H1 (cell line): ENCODE results near the gene CTPS2. TPM values are rescaled to one million over a fixed set of nuclear protein-coding genes. Genes with fewer than 3 reads are reported as not detected.

Experiments used
- CTCF ChIA-PET: fragments of 300-600 bp; sonication (Branson Sonifier 250); formaldehyde crosslinking; loops from one replicate; lab custom pipeline; 2021; ENCODE audit not compliant: partially characterized antibody; lab: Charles Lee
- POLR2A ChIA-PET: fragments of 300-600 bp; sonication (Branson Sonifier 250); formaldehyde crosslinking; loops from one replicate; lab custom pipeline; 2021; ENCODE audit warnings: inconsistent platforms; ENCODE audit not compliant: partially characterized antibody; lab: Charles Lee
- DNase-seq, 2 experiments: peaks; one replicate each; pipeline versions ENCODE4 v3.0.0 to v3.0.0-alpha.2; 2010 to 2022; ENCODE audit warnings: low spot score in 2 of 2, low read depth in 1 of 2, mixed read lengths in 1 of 2
- FAIRE-seq: peaks from 2 replicates; lab custom pipeline; 2011; peaks lifted over from hg19 to GRCh38; lab: Jason Lieb, UNC
- H2AFZ ChIP-seq: 2 replicates; pipeline ENCODE4 v1.8.1; 2012; ENCODE audit warnings: low read length, inconsistent platforms
- H2AK5ac ChIP-seq: 2 replicates; pipeline ENCODE4 v1.6.1; 2013; ENCODE audit warnings: low read depth, low read length
- H2BK120ac ChIP-seq: replicated peaks from 2 replicates; pipeline ENCODE3; 2013; ENCODE audit warnings: low read depth, low read length, inconsistent platforms
- H2BK12ac ChIP-seq: 2 replicates; pipeline ENCODE4 v1.6.1; 2013; ENCODE audit warnings: low read depth, low read length
- H2BK15ac ChIP-seq: 2 replicates; pipeline ENCODE4 v1.6.1; 2013; ENCODE audit warnings: low read length
- H2BK20ac ChIP-seq: 2 replicates; pipeline ENCODE4 v1.6.1; 2013; ENCODE audit warnings: low read length
- H2BK5ac ChIP-seq: 2 replicates; pipeline ENCODE4 v1.6.1; 2013; ENCODE audit warnings: low read depth, low read length
- H3K14ac ChIP-seq: 2 replicates; pipeline ENCODE4 v1.6.1; 2013; ENCODE audit warnings: inconsistent platforms; ENCODE audit not compliant: insufficient read length
- H3K18ac ChIP-seq: 2 replicates; pipeline ENCODE4 v1.6.1; 2013; ENCODE audit warnings: low read length; ENCODE audit errors: extremely low read depth
- H3K23ac ChIP-seq: 2 replicates; pipeline ENCODE4 v1.6.1; 2013; ENCODE audit warnings: inconsistent platforms; ENCODE audit not compliant: insufficient read length
- H3K23me2 ChIP-seq: 2 replicates; pipeline ENCODE4 v1.6.1; 2013; ENCODE audit warnings: low read depth, low read length
- H3K27ac ChIP-seq: 2 replicates; pipeline ENCODE4 v1.6.1; 2011; ENCODE audit warnings: low read depth, low read length, inconsistent platforms
- H3K27me3 ChIP-seq, 4 experiments: replicated peaks in 1 of 4; 1 replicate in 1 of 4; 2 replicates in 3 of 4; pipeline versions ENCODE4 v1.6.1 to v1.8.1; 2011 to 2013; ENCODE audit warnings: low read length in 3 of 4, mild to moderate bottlenecking in 3 of 4, inconsistent platforms in 2 of 4, mixed read lengths in 2 of 4, moderate library complexity in 1 of 4; ENCODE audit not compliant: control insufficient read depth in 3 of 4, insufficient read depth in 3 of 4; ENCODE audit errors: extremely low read depth in 1 of 4
- H3K36me3 ChIP-seq, 4 experiments: 2 replicates each; pipeline versions ENCODE4 v1.6.1 to v1.8.1; 2011 to 2013; ENCODE audit warnings: mild to moderate bottlenecking in 4 of 4, low read length in 3 of 4, moderate library complexity in 2 of 4, control low read depth in 1 of 4, inconsistent platforms in 1 of 4; ENCODE audit not compliant: insufficient read depth in 4 of 4, control insufficient read depth in 2 of 4
- H3K4ac ChIP-seq: replicated peaks from 2 replicates; pipeline ENCODE3; 2013; ENCODE audit warnings: low read length, low read depth, mixed read lengths, inconsistent platforms; ENCODE audit not compliant: insufficient read length
- H3K4me1 ChIP-seq, 4 experiments: replicated peaks in 1 of 4; 1 replicate in 1 of 4; 2 replicates in 3 of 4; pipeline versions ENCODE4 v1.6.1 to v1.8.1; 2011 to 2013; ENCODE audit warnings: low read length in 3 of 4, inconsistent platforms in 2 of 4, mixed read lengths in 1 of 4; ENCODE audit not compliant: insufficient read depth in 4 of 4, control insufficient read depth in 3 of 4
- H3K4me2 ChIP-seq, 2 experiments: 2 replicates each; pipeline versions ENCODE4 v1.6.1 to v1.8.1; 2011 to 2013; ENCODE audit warnings: low read depth in 2 of 2, low read length in 2 of 2, control low read depth in 1 of 2, inconsistent platforms in 1 of 2, mild to moderate bottlenecking in 1 of 2; ENCODE audit not compliant: insufficient read depth in 1 of 2
- H3K4me3 ChIP-seq, 4 experiments: fragments of 200-600, 300-600 bp in 1 of 4; sonication (generic), shearing (Covaris generic), sonication (Bioruptor Twin) in 1 of 4; 2 replicates each; pipeline versions ENCODE4 v1.5.1 to v1.8.1; 2011 to 2016; ENCODE audit warnings: low read length in 4 of 4, low read depth in 3 of 4, control low read depth in 2 of 4, inconsistent platforms in 2 of 4, mild to moderate bottlenecking in 2 of 4, mixed read lengths in 1 of 4, moderate library complexity in 1 of 4; ENCODE audit not compliant: insufficient read depth in 2 of 4; ENCODE audit errors: extremely low read depth in 1 of 4
- H3K56ac ChIP-seq: replicated peaks from 2 replicates; pipeline ENCODE3; 2013; ENCODE audit warnings: low read depth, mild to moderate bottlenecking, mixed read lengths, low read length, inconsistent platforms; ENCODE audit not compliant: insufficient read length
- H3K79me1 ChIP-seq: 2 replicates; pipeline ENCODE4 v1.6.1; 2013; ENCODE audit warnings: low read depth, low read length, control low read depth
- H3K79me2 ChIP-seq, 2 experiments: 2 replicates each; pipeline versions ENCODE4 v1.6.1 to v1.8.1; 2012 to 2013; ENCODE audit warnings: low read length in 2 of 2, mild to moderate bottlenecking in 2 of 2, inconsistent platforms in 1 of 2; ENCODE audit not compliant: insufficient read depth in 2 of 2, control insufficient read depth in 1 of 2
- H3K9ac ChIP-seq, 4 experiments: replicated peaks in 1 of 4; 1 replicate in 1 of 4; 2 replicates in 3 of 4; pipeline versions ENCODE4 v1.6.1 to v1.8.1; 2011 to 2013; ENCODE audit warnings: low read depth in 3 of 4, low read length in 3 of 4, control low read depth in 2 of 4, mild to moderate bottlenecking in 2 of 4, moderate library complexity in 2 of 4, inconsistent platforms in 1 of 4; ENCODE audit errors: extremely low read depth in 1 of 4
- H3K9me3 ChIP-seq, 2 experiments: 2 replicates each; pipeline versions ENCODE4 v1.6.1 to v1.8.1; 2012 to 2013; ENCODE audit warnings: mild to moderate bottlenecking in 2 of 2, moderate library complexity in 2 of 2, control low read depth in 1 of 2, inconsistent platforms in 1 of 2, low read depth in 1 of 2, low read length in 1 of 2, mixed read lengths in 1 of 2; ENCODE audit not compliant: insufficient read depth in 2 of 2
- H4K20me1 ChIP-seq, 2 experiments: replicated peaks in 1 of 2; 2 replicates each; pipeline versions ENCODE3 to v1.8.1; 2011 to 2013; ENCODE audit warnings: inconsistent platforms in 2 of 2, low read length in 2 of 2, mild to moderate bottlenecking in 1 of 2; ENCODE audit not compliant: insufficient read depth in 2 of 2, control insufficient read depth in 1 of 2
- H4K5ac ChIP-seq: 2 replicates; pipeline ENCODE4 v1.6.1; 2013; ENCODE audit warnings: low read length, low read depth, mixed read lengths, inconsistent platforms; ENCODE audit not compliant: insufficient read length
- H4K8ac ChIP-seq: 2 replicates; pipeline ENCODE4 v1.8.0; 2013; ENCODE audit warnings: mild to moderate bottlenecking, moderate library complexity, low read length, inconsistent platforms; ENCODE audit not compliant: insufficient read depth; ENCODE audit errors: extremely low read depth
- H4K91ac ChIP-seq: replicated peaks from 2 replicates; pipeline ENCODE3; 2013; ENCODE audit warnings: low read length, mixed read lengths, inconsistent platforms; ENCODE audit not compliant: insufficient read length
- POLR2AphosphoS5 ChIP-seq: IDR thresholded peaks from 2 replicates; pipeline ENCODE4 v1.6.1; 2011; ENCODE audit warnings: low read depth, low read length
- WGBS, 2 experiments: shearing (Covaris generic) in 1 of 2; methylation state at CpG; one replicate each; pipeline versions ENCODE4 v1.1.6 to v1.1.7; 2013 to 2015; ENCODE audit warnings: low lambda C conversion rate in 2 of 2, mixed read lengths in 2 of 2, inconsistent platforms in 1 of 2, low coverage in 1 of 2, missing lambda C conversion rate in 1 of 2; ENCODE audit not compliant: insufficient replicate concordance in 2 of 2, insufficient coverage in 1 of 2, insufficient read length in 1 of 2; ENCODE audit errors: extremely low coverage in 1 of 2, missing lambda C conversion rate in 1 of 2; 5-methylcytosine and 5-hydroxymethylcytosine counted together
- polyA plus RNA-seq, 7 experiments: library from polyadenylated mRNA; depleted of rRNA in 3 of 7; stranded (reverse) in 5 of 7; unstranded in 2 of 7; fragments of >200 nt in 5 of 7; fragments of 200-250 nt in 2 of 7; gene quantifications; 1 replicate in 5 of 7; 2 replicates in 1 of 7; 4 replicates in 1 of 7; pipeline versions ENCODE4 v1.2.1 to v1.2.3, GENCODE V29; 2011 to 2013; ENCODE audit warnings: missing spikeins in 2 of 7, mixed read lengths in 2 of 7
- total RNA-seq: library from RNA; stranded (reverse); fragmentation: NEBNext Ultra II Directional; extraction: Animal tissue kit (Norgen Biotek cat#: 25700); gene quantifications from 2 replicates; pipeline ENCODE4 v1.2.1, GENCODE V29; 2021

CTPS2 gene
- total and polyA plus RNA-seq, 2 of the 8 experiments (the other 6 are each of a cell fraction or from before 2014, with no cell fraction given): 17.1 to 34.0 TPM

DNA sequence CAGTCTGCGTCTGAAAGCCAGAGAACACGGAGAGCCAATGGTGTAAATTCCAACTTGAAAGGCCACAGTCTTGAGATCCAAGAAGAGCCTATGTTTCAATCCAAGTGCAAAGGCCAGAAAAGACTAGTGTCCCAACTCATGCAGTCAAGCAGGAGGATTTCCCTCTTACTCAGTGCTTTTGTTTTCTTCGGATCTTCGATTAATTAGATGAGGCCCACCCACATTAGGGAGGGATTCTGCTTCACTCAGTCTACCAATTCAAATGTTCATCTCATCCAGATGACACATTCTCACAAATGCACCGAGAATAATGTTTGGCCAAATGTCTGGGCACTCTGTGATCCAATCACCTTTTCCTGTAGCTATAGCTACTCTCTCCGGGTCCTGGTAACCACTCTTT, 154.0 kb downstream of the CTPS2 start:
- no peak overlapping the region for H2BK120ac ChIP-seq
- no peaks in the 10 kb centered on the region for H3K23me2 ChIP-seq
- no peak overlapping the region; the same call in 1 of the 2 replicates for H3K18ac ChIP-seq
- TF ChIP-seq POLR2AphosphoS5: no peak
- TF ChIP-seq, all 59 proteins: peak for 0
- Histone ChIP-seq H3K4me2 (no peak overlapping the region), H3K79me2 (no peaks in the 10 kb centered on the region), H3K4me3 (no peak overlapping the region), H2BK15ac (no peak overlapping the region), H3K27ac (no peak overlapping the region), H4K91ac (no peak overlapping the region), H3K36me3 (no peaks in the 10 kb centered on the region), H4K20me1 (no peaks in the 10 kb centered on the region), H3K9ac (no peak overlapping the region), H2BK20ac (no peak overlapping the region), H3K14ac (no peak overlapping the region), H2BK5ac (no peak overlapping the region), H3K27me3 (no peaks in the 10 kb centered on the region), H2AFZ (no peak overlapping the region), H3K4ac (no peak overlapping the region), H3K56ac (no peak overlapping the region), H2AK5ac (no peak overlapping the region), H3K4me1 (no peaks in the 10 kb centered on the region), H3K9me3 (peaks cover 0 to 4% of the 10 kb centered on the region in 2 experiments; a peak in 2 of 4 replicates), H4K5ac (no peak overlapping the region), H4K8ac (no peak overlapping the region), H3K23ac (no peak overlapping the region), H3K79me1 (no peaks in the 10 kb centered on the region), H2BK12ac (no peak overlapping the region)
- ChIA-PET POLR2A (no interaction called here), CTCF (interaction anchor here (0.7 to 1.2 kb wide), 3 partner anchors 30 to 114 kb away, joined by 3 to 4 read pairs (median 3); no protein-coding TSS in a partner anchor)
- no peak for FAIRE-seq
- 96% methylated on average over 6 of the region's 6 CpGs; no CpG with 5 or more reads in 1 of the 2 experiments for WGBS, 2 experiments
- no peak for DNase-seq
